Immature natural killer cell (primary cell): Measurements from ENCODE around the gene NPPC. TPM values are rescaled to one million over a fixed set of nuclear protein-coding genes. Genes with fewer than 3 reads are reported as not detected.
"Not testable (repeated sequence)": the region's sequence is repeated elsewhere in the genome, so short reads cannot be mapped to it uniquely, and the experiment has no call there.

Source experiments
- DNase-seq, 3 donors: peaks; one replicate each; pipeline ENCODE4 v3.0.0; 2022; ENCODE audit warnings: mixed read lengths in 1 of 3
- H3K27ac Mint-ChIP-seq, 6 donors: one replicate each; pipeline ENCODE4 v1.8.0; 2020; ENCODE audit warnings: mixed read lengths in 6 of 6, mild to moderate bottlenecking in 5 of 6, inconsistent platforms in 4 of 6, moderate library complexity in 3 of 6
- H3K27me3 Mint-ChIP-seq, 3 donors: one replicate each; pipeline ENCODE4 v1.8.0; 2020 to 2021; ENCODE audit warnings: low read depth in 3 of 3, mild to moderate bottlenecking in 3 of 3, mixed read lengths in 3 of 3, moderate library complexity in 3 of 3, inconsistent platforms in 1 of 3
- H3K36me3 Mint-ChIP-seq, 3 donors: one replicate each; pipeline ENCODE4 v1.8.0; 2020; ENCODE audit warnings: mixed read lengths in 3 of 3, inconsistent platforms in 2 of 3, mild to moderate bottlenecking in 2 of 3
- H3K4me1 Mint-ChIP-seq, 2 donors: one replicate each; pipeline ENCODE4 v1.8.0; 2020; ENCODE audit warnings: inconsistent platforms in 2 of 2, mild to moderate bottlenecking in 2 of 2, mixed read lengths in 2 of 2, moderate library complexity in 1 of 2
- H3K4me3 Mint-ChIP-seq, 5 donors: one replicate each; pipeline ENCODE4 v1.8.0; 2020; ENCODE audit warnings: mild to moderate bottlenecking in 5 of 5, mixed read lengths in 5 of 5, inconsistent platforms in 3 of 5, moderate library complexity in 3 of 5
- H3K9me3 Mint-ChIP-seq, 6 donors: one replicate each; pipeline ENCODE4 v1.8.0; 2020; ENCODE audit warnings: mild to moderate bottlenecking in 6 of 6, mixed read lengths in 6 of 6, inconsistent platforms in 4 of 6, moderate library complexity in 3 of 6
- polyA plus RNA-seq, 3 donors: library from polyadenylated mRNA; unstranded; fragments of 300-500 nt; fragmentation: Illumina TruSeq; gene quantifications; one replicate each; pipeline ENCODE4 v1.2.3, GENCODE V29; 2021

The NPPC gene
- polyA plus RNA-seq, 3 donors from 2014 or later = 0.33 TPM; not detected in 2

DNA sequence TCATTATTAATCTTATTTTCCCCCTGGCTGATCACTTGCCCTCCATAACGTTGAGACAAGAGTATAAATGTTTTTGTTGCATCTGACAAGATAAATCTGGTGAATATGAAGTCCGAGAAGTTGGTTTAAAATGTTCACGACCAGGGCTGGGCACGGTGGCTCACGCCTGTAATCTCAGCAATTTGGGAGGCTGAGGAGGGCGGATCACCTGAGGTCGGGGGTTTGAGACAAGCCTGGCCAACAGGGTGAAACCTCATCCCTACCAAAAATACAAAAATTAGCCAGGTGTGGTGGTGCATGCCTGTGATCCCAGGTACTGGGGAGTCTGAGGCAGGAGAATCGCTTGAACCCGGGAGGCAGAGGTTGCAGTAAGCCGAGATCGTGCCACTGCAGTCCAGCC lies 20.9 kb upstream of the NPPC start:
- not testable (repeated sequence) for H3K4me1 Mint-ChIP-seq, DNase-seq, H3K27me3 Mint-ChIP-seq, H3K4me3 Mint-ChIP-seq, H3K36me3 Mint-ChIP-seq, H3K27ac Mint-ChIP-seq, H3K9me3 Mint-ChIP-seq

DNA sequence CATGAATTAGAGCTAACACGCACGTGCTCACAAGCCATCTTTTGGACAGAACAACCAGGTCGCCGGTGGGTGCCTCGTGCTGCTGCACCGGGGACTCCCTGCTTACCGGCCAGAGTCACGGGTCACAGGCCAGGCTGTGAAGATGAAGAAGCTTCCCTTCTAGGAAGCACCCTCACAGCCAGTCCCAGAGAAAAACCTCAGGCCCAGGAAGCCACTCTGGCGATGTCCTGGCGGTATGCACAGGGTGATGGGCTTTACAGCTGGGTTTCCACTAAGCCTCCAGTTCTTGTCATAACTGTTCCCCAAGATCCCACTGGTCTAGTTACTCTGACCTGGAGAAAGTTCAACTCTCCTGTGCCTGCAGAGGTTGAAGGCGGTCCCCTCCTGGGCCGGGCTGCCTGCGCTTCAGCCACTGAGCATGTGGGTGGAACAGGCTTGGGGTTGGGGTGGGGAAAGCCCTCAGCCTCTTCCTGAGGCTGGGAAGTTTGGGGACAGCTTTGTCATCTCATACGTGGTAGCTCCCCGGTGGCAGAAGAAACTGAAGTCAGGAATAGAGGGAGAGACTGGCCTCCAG lies 20.1 kb upstream of the NPPC start:
- H3K27me3 Mint-ChIP-seq = peaks cover 0 to 4% (median 4%) of the 10 kb centered on the region in 3 donors
- H3K27ac Mint-ChIP-seq = no peak overlapping the region
- no peaks in the 10 kb centered on the region for H3K4me1 Mint-ChIP-seq
- H3K36me3 Mint-ChIP-seq = no peaks in the 10 kb centered on the region
- no peaks in the 10 kb centered on the region for H3K9me3 Mint-ChIP-seq
- DNase-seq = no peak
- H3K4me3 Mint-ChIP-seq = no peak overlapping the region

DNA sequence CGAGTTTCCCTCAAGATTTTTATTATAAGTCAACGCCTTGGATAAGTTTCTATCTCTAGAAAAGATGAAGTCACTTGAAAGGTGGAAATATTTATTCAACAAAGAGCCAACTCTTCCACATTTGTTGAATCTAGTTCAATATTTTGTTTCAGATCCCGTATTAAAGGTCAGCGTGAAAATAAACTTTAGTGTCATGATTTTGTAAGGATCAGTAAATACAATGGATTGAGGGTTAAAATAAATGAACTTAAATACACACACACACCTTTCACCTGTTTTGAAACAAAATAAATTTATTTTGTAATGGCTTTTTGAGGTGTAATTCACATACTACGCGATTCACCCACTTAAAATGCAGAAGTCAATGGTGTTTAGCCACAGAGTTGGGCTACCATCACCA lies 16.0 kb upstream of the NPPC start:
- no peaks in the 10 kb centered on the region for H3K36me3 Mint-ChIP-seq
- no peak overlapping the region for H3K4me3 Mint-ChIP-seq
- no peaks in the 10 kb centered on the region for H3K4me1 Mint-ChIP-seq
- no peak overlapping the region for H3K27ac Mint-ChIP-seq
- no peaks in the 10 kb centered on the region for H3K9me3 Mint-ChIP-seq
- H3K27me3 Mint-ChIP-seq = peaks cover 0 to 7% (median 4%) of the 10 kb centered on the region in 3 donors
- DNase-seq = no peak

DNA sequence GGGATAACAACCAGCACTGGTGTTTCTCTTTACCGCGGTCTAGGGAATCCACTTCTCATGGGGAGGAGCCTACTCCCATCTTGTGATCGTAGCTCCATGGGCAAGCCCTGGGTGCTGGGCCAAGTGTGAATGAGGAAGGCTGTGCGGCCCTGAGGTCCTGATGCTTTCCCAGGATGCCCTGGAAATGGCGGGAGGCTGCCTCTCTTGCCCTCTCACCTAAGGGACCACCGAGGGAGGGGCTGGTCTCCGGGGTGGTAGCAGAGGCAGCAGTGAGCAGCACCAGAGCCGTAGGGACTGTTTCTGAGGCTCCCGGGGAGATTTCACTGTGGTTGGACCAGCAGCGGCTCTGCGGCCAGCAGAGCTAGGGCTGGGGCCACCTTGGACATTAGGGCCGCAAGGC lies 15.5 kb upstream of the NPPC start:
- H3K27ac Mint-ChIP-seq = no peak overlapping the region
- H3K4me3 Mint-ChIP-seq = no peak overlapping the region
- no peaks in the 10 kb centered on the region for H3K36me3 Mint-ChIP-seq
- no peaks in the 10 kb centered on the region for H3K4me1 Mint-ChIP-seq
- no peaks in the 10 kb centered on the region for H3K9me3 Mint-ChIP-seq
- no peak for DNase-seq
- peaks cover 0 to 5% (median 4%) of the 10 kb centered on the region in 3 donors for H3K27me3 Mint-ChIP-seq

DNA sequence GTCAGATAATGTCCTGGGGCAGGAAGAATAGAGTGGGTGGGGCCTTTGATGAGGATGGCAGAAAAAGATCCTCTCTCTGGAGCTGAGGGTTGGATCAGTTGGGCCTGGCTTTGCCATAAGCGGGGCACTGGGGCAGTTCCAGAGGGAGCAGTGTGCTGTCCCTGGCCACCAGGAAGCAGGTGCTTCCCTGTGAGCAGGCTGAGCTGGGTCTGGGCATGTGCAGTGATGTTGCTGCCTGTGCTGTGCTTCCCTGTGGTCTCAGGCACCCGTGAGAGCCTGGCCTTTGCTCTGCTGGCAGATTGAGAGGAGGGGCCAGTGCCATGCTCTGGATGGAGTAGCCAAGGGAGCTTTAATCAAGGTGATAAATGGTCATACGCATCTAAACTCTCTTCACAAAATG lies 14.6 kb upstream of the NPPC start:
- Mint-ChIP-seq H3K36me3 (no peaks in the 10 kb centered on the region), H3K27ac (no peak overlapping the region), H3K27me3 (peaks cover 0 to 5% (median 4%) of the 10 kb centered on the region in 3 donors), H3K9me3 (no peaks in the 10 kb centered on the region), H3K4me1 (no peaks in the 10 kb centered on the region), H3K4me3 (no peak overlapping the region)
- no peak for DNase-seq

DNA sequence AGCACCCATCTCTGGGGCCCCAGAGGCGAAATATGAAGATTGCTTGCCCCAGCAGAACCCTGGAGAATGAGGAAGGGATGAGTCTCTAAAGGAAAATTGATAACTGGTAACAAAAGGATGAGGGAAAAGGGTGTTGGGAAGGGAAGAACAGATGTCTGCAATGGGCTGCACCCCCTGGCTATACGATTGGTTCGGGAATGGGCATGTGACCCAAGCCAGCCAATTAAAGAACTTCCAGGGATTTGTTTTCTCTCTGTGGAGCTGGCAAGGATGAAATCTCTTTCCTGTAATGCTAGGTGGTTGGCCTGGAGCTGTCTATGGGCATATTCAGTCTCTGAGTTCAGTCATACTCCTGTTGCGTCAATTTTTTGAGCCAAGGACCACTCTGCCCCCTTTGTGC lies 12.8 kb upstream of the NPPC start:
- Mint-ChIP-seq H3K9me3 (no peaks in the 10 kb centered on the region), H3K4me3 (no peak overlapping the region), H3K27ac (no peak overlapping the region), H3K4me1 (no peaks in the 10 kb centered on the region), H3K36me3 (no peaks in the 10 kb centered on the region), H3K27me3 (peaks cover 0 to 5% (median 1%) of the 10 kb centered on the region in 3 donors)
- no peak for DNase-seq

DNA sequence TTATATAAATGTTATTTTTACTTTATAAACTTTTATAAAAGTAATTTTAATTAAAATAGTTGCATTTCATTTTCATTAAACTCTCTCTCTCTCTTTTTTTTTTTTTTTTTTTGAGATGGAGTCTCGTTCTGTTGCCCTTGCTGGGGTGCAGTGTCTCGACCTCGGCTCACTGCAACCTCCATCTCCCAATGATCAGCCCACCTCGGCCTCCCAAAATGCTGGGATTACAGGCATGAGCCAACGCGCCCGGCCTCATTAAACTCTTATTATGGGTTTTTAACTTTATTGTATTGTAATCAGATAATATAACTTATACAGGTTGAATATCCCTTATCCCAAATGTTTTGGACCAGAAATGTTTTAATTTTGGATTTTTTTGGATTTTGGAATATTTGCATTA lies 10.9 kb upstream of the NPPC start:
- DNase-seq = no peak
- no peak overlapping the region for H3K4me3 Mint-ChIP-seq
- no peak overlapping the region for H3K27ac Mint-ChIP-seq
- no peaks in the 10 kb centered on the region for H3K9me3 Mint-ChIP-seq
- no peaks in the 10 kb centered on the region for H3K36me3 Mint-ChIP-seq
- H3K27me3 Mint-ChIP-seq = peaks cover 0 to 5% (median 0%) of the 10 kb centered on the region in 3 donors
- no peaks in the 10 kb centered on the region for H3K4me1 Mint-ChIP-seq

DNA sequence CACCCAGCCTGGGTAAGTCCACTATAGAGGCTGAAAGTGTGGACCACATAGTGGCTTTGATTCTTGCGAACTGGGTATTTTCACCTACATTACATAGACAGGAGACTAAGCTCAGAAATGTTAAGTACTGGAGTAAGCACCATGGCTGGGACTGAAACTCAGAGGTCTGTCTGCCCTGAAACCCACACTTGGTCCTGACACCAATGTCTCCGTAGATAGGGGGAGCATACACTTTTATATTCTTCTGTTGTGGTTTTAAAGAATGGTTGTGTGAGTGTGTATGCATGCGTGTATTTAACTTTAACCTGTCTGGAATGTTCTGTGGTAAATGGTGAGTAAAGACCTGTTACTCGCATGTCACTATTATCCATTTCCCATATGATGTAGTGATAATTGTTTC lies 10.3 kb upstream of the NPPC start:
- Mint-ChIP-seq H3K9me3 (no peaks in the 10 kb centered on the region), H3K4me1 (no peaks in the 10 kb centered on the region), H3K36me3 (no peaks in the 10 kb centered on the region), H3K27ac (no peak overlapping the region), H3K4me3 (no peak overlapping the region), H3K27me3 (peaks cover 0 to 5% (median 0%) of the 10 kb centered on the region in 3 donors)
- DNase-seq = no peak

DNA sequence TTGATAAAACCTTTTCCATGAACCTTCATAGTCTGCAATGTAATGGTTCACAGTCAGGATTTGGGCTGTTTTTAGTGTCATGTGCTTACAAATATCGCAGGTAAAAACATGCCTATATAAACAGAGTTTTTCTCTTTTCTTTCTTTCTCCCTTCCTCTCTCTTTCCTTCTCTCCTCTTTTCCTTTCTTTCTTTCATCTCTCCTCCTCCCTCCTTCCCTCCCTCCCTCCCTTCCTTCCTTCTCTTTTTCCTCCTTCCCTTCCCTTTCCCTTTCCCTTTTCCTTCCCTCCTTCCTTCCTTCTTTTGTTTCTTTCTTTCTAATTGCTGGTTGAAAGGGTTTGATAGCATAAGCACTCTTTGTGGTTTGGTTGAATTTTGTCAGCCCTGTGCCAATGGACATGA lies 9.6 kb upstream of the NPPC start:
- Mint-ChIP-seq H3K27me3 (peaks cover 0 to 5% (median 0%) of the 10 kb centered on the region in 3 donors), H3K4me1 (no peaks in the 10 kb centered on the region), H3K4me3 (no peak overlapping the region), H3K9me3 (no peaks in the 10 kb centered on the region), H3K27ac (no peak overlapping the region), H3K36me3 (no peaks in the 10 kb centered on the region)
- DNase-seq = no peak

DNA sequence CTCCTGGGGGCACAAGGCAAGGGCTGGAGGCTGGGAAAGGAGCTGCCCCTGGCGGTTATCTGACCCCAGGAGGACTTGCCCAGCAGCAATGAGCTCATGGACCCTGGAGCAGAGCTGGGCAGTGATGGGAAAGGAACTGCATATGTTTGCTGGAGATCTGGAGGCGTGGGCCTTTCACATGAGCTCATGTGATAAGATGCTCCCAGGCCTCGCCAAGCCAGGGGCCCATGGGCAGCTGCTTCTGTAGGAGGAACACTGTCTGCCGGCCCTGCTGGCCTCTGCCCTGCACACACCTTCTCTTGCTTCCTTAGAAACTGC lies 9.0 kb upstream of the NPPC start:
- H3K9me3 Mint-ChIP-seq = no peaks in the 10 kb centered on the region
- no peaks in the 10 kb centered on the region for H3K36me3 Mint-ChIP-seq
- H3K27me3 Mint-ChIP-seq = peaks cover 0 to 5% (median 0%) of the 10 kb centered on the region in 3 donors
- no peak for DNase-seq
- H3K4me3 Mint-ChIP-seq = no peak overlapping the region
- H3K4me1 Mint-ChIP-seq = no peaks in the 10 kb centered on the region
- no peak overlapping the region for H3K27ac Mint-ChIP-seq

DNA sequence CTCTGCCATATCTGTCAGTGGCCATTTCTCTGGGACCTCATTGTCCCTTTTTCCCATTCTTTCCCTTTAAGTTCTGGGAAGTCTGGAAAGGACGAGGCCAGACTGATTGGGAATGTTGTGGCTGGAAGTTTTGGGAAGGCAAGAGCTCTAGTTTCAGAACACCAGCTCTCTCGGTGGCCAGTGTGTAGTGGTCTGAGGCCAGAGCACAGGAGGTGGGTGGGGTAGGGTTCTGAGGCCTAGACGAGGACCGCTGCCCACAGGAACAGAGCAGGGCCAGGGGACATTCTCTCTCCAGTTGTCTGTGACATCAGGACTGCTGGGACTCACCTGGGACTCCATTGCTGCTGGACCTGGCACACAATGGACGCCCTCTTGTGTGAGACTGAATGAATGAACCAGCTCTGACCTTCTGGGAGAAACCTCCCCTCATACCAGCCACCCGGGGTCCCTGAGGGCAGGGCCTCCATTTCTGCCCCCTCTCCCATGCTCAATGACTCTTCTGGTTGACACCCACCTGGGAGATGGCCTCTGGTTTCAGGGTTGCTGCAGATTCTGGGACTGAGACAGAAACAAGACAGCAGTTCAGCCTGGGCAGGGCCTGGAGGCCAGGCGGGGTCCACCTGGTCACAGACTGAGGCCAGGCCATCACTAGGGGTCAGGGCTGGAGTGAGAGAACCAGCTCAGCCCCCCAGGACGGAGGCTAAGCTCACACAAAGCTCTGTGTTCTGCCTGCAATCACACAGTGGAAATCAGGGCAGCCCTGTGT lies 8.4 kb upstream of the NPPC start:
- Mint-ChIP-seq H3K4me3 (no peak overlapping the region), H3K9me3 (no peaks in the 10 kb centered on the region), H3K27ac (no peak overlapping the region), H3K27me3 (peaks cover 0 to 5% (median 0%) of the 10 kb centered on the region in 3 donors), H3K4me1 (no peaks in the 10 kb centered on the region), H3K36me3 (no peaks in the 10 kb centered on the region)
- no peak for DNase-seq

DNA sequence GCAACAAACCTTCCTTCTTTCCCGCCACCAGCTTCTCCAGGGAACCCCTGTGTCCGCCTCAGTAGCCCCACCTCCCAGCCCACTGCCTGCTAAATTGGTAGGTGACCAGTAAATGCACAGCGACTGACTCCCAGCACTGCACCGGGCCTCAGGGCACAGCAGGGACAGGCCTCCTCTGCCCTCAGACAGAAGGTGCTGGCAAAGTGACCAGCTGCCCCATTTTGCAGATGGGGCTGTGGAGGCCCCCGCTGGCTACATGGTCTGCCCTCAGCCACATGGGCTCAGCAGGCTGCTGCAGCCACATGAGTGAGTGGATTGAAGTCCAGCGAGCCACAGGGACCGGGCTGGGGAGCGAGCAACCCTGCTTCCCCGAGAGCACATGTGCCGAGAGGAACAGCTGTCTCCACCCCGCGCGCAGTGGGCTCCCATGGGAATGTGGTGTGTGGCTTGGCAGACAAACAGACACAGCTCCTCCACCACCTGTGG lies 7.8 kb upstream of the NPPC start:
- H3K9me3 Mint-ChIP-seq = no peaks in the 10 kb centered on the region
- H3K4me3 Mint-ChIP-seq = no peak overlapping the region
- no peak overlapping the region for H3K27ac Mint-ChIP-seq
- peaks cover 0 to 7% (median 0%) of the 10 kb centered on the region in 3 donors for H3K27me3 Mint-ChIP-seq
- no peaks in the 10 kb centered on the region for H3K4me1 Mint-ChIP-seq
- H3K36me3 Mint-ChIP-seq = no peaks in the 10 kb centered on the region
- DNase-seq = no peak

DNA sequence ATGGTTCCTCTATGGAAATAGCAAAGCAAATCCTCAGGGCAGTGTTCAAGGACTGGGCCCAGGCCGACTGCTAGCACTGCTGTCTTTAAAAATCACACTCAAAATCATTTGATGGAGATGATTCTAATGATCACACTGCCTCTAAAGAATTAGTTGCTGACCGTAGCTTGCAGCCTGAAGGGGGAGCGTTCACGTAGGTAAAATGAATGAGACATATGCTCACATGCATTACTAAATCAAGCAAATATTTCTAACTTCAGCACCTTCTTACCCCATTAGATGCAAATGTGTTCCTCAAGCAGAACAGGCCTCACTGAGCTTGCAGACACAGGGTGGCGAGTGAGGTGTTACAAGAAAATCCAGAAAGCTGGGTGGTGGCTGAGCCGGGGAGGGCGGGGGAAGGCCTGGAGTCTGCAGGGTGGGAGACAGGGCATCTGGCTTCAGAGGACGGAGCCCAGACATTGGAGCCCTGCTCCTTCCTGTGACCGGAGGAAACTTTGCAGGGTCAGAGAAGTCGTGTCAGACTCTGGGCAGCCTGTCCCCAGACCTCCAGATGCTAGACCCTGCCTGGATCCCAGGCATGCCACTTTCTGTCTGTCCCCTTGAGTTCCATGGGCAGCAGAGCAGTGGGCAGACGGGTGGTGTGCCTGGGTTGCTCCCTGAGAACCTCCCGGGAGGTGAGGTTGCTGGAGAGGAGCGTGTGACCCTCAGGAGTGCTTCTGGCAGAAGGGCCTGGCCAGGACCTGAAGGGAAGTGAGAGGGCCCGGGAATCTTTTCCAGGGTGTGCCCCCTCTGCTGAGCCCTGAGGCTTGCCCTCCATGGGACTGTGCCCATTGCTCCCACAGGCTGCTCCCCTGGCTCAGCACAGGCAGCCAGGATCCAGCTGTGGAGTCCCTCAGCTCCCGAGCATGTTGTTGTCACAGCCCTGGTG lies 7.1 kb upstream of the NPPC start:
- H3K4me1 Mint-ChIP-seq = no peaks in the 10 kb centered on the region
- no peak overlapping the region for H3K27ac Mint-ChIP-seq
- DNase-seq = no peak
- H3K27me3 Mint-ChIP-seq = peaks cover 0 to 4% (median 0%) of the 10 kb centered on the region in 3 donors
- no peaks in the 10 kb centered on the region for H3K36me3 Mint-ChIP-seq
- H3K9me3 Mint-ChIP-seq = no peaks in the 10 kb centered on the region
- no peak overlapping the region for H3K4me3 Mint-ChIP-seq

DNA sequence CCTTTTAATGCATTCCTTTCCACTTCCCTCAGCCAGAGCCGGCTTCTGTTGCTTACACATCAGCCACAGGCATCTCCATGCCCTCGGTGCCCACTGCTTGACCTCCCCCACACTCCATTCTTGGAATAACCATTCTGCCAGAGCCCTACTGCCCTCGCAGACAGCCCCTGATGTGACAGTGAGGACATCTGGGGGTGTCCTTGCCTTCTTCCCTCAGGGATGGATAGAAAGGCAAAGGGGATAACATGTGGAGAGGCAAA lies 6.4 kb upstream of the NPPC start:
- no peaks in the 10 kb centered on the region for H3K4me1 Mint-ChIP-seq
- H3K27me3 Mint-ChIP-seq = peaks cover 0 to 10% (median 2%) of the 10 kb centered on the region in 3 donors
- no peaks in the 10 kb centered on the region for H3K9me3 Mint-ChIP-seq
- no peak overlapping the region for H3K4me3 Mint-ChIP-seq
- H3K27ac Mint-ChIP-seq = no peak overlapping the region
- no peak for DNase-seq
- H3K36me3 Mint-ChIP-seq = no peaks in the 10 kb centered on the region
